Fibroblast of mammary gland (primary cell): Measurements from ENCODE around the gene LAMP1.
A peak's percentile ranks its signal among the peaks of the same experiment; 100 is the strongest.

Source experiments
- DNase-seq: peaks from one replicate; pipeline ENCODE4 v3.0.0-alpha.2; 2010; ENCODE audit warnings: low read depth
- H3K4me3 ChIP-seq: 2 replicates; pipeline ENCODE4 v1.5.1; 2011; ENCODE audit warnings: low read depth, mild to moderate bottlenecking, low read length, moderate library complexity; ENCODE audit not compliant: control insufficient read depth
- CTCF ChIP-seq: conservative IDR thresholded peaks from 2 replicates; pipeline ENCODE4 v1.5.1; 2011; ENCODE audit warnings: low read depth, low read length, inconsistent platforms; ENCODE audit not compliant: control insufficient read depth, insufficient read depth

LAMP1 gene

GRCh38 chr13:113280126-113280525 lies 16.9 kb upstream of the LAMP1 start:
- no peak for TF ChIP-seq CTCF
- no peak overlapping the region for H3K4me3 ChIP-seq
- DNase-seq: no peak

DNA sequence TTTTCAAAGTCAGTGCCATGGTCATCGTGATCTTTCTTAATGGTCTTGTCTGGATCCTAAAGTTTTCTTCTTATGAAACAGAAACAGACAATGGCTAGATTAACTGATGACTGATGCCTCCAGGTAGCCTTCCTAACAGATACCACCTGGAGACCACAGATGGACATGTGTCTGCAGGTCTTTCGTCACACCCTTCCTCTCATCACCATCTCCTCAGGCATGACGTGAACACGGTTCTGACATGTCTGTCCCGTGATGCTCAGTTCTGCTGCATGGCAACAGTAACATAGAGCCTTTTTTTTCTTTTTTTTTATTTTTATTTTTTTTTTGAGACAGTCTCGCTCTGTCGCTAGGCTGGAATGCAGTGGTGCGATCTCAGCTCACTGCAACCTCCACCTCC lies 13.1 kb upstream of the LAMP1 start:
- TF ChIP-seq CTCF: no peak
- H3K4me3 ChIP-seq: no peak overlapping the region
- no peak for DNase-seq

DNA sequence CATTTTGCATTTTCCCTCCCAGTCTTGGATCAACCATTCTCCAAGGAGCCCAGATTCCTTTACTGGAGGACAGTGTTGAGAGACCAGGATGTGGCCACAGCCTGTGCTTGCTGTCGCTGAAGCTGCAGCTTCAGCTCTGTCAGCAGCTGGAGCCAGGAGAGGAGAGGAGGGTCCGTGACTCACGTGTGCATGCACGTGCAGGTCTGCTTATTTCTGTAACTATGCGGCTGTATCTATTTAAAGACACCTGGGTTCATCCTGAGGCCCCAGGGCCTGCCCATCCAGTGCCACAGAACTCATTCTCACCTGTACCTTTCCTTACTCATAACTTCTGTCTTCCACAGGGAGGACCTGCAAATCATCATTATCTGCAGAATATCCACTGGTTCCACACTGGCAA lies 8.2 kb upstream of the LAMP1 start:
- no peak overlapping the region for H3K4me3 ChIP-seq
- TF ChIP-seq CTCF: no peak
- no peak for DNase-seq

DNA sequence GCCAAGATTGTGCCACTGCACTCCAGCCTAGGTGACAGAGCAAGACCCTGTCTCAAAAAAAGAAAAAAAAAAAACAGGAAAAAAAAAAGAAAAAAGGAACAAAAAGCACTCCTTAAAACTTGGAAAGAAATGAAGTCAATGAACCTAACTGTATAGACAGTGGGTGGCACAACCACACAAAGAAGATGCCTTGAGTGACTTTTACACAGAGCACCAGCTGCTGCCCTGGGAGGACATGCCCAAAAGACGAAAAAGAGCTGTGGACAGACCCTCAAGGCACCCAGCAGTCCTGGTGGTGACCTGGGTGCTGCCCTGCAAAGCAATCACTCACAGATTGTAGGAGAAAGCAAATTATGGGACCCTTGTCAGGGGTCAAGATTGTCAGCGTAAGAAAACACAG lies 5.9 kb upstream of the LAMP1 start:
- DNase-seq: no peak
- no peak overlapping the region for H3K4me3 ChIP-seq
- TF ChIP-seq CTCF: no peak

DNA sequence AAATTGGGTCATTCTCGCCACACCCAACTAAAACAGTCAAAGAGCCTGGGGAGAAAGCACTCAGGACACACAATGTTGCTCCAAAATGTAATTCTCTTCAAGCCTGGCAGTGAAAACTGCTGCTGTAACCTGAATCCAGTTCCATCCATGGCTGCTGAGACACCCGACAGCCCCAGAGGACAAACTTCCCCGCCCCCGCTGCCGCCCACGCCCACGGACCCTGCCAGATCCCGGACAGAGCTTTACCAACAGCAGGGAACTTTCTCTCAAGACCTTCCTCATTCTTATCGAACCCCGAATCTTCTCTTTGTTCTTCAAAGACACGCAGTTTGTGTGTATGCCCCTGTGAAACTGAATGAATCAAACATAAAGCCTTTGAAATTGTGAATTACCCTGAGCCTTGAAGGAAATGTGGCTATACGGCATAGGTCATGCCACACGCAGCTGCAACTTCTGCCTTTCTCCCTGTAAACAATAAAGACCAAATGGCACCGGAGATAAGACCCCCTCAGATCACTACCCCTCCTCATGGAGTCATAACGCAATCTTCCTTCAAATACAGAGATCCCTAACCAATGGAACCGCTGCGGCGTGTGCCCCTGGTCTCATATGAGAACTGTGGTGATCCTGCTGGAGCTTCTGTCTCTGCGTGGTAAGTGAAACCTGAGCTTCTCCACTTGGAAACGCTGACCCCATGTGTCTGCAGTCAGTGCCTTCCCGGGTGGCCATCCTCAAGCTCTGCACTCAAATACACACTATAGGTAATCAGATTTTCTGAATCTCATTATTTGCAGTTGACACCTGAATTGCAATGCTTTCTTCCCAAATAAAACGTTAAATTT lies 4.8 kb upstream of the LAMP1 start:
- peak overlapping the region; percentile 44 for H3K4me3 ChIP-seq
- no peak for TF ChIP-seq CTCF
- peak; percentile 44 for DNase-seq

DNA sequence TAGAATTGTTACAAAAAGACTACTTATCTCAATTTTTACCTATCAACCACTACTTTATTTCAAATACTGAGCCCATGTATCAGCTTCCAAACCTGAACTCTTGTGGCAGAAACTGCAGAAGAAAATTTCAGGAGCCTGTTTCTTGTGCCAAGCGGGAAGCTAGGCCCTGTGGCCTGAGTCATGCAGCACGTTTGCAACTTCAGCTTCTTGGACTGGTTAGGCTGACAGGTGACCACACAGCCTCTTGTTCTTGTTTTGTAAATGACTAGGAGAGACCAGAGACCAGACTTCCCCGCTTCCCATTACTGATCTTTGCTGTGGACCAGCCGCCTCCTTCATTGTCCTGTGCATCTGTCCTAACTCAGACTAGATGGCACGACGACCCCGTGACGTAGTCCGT lies 3.4 kb upstream of the LAMP1 start:
- DNase-seq: no peak
- no peak overlapping the region for H3K4me3 ChIP-seq
- no peak for TF ChIP-seq CTCF
